ENCODE data around the gene TBCK. TPM values are rescaled to one million over a fixed set of nuclear protein-coding genes. Genes with fewer than 3 reads are reported as not detected.

The TBCK gene
- total and polyA plus RNA-seq, 4 experiments from 2014 or later: 23.7 to 62.3 (median 43.1) TPM

GRCh38 chr4:106269711-106270110, 46.3 kb downstream of the TBCK start:
- peaks cover 0 to 9% (median 3%) of the 10 kb centered on the region in 4 donors for H3K4me1 Mint-ChIP-seq
- DNase-seq: no peak
- H3K4me3 Mint-ChIP-seq: no peak overlapping the region
- intact Hi-C loops (cut with micrococcal nuclease): loop anchor here (10.0 kb wide), 1 partner anchor 915 kb away; no protein-coding TSS in a partner anchor
- Histone ChIP-seq H3K4me1 (ENCODE audit: insufficient read depth, low read length) (no peaks in the 10 kb centered on the region), H3K27me3 (ENCODE audit: insufficient read depth, low read length) (no peaks in the 10 kb centered on the region), H3K27ac (ENCODE audit: low read depth, low read length) (no peak overlapping the region), H3K4me3 (ENCODE audit: low read length in 2 of 2) (no peak overlapping the region), H3K9me3 (ENCODE audit: control insufficient read depth in 1 of 2, low read length in 2 of 2) (no peaks in the 10 kb centered on the region), H3K36me3 (ENCODE audit: insufficient read depth, low read length) (no peaks in the 10 kb centered on the region)
- CTCF ChIA-PET (ENCODE audit: partially characterized antibody): no interaction called here
- POLR2A ChIA-PET (ENCODE audit: partially characterized antibody): no interaction called here
- no peaks in the 10 kb centered on the region for H3K27me3 Mint-ChIP-seq
- H3K27ac Mint-ChIP-seq: no peak overlapping the region
- peaks cover 10 to 14% of the 10 kb centered on the region in 2 donors for H3K36me3 Mint-ChIP-seq
- no peaks in the 10 kb centered on the region for H3K9me3 Mint-ChIP-seq

GRCh38 chr4:106268786-106269185, 47.2 kb downstream of the TBCK start:
- Mint-ChIP-seq H3K27ac (no peak overlapping the region), H3K4me3 (no peak overlapping the region), H3K27me3 (no peaks in the 10 kb centered on the region), H3K36me3 (peaks cover 5 to 7% of the 10 kb centered on the region in 2 donors), H3K9me3 (no peaks in the 10 kb centered on the region), H3K4me1 (peaks cover 0 to 6% (median 2%) of the 10 kb centered on the region in 4 donors)
- H3K27ac ChIP-seq (ENCODE audit: low read depth, low read length): no peak overlapping the region
- no peaks in the 10 kb centered on the region for H3K4me1 ChIP-seq (ENCODE audit: insufficient read depth, low read length)
- H3K9me3 ChIP-seq (ENCODE audit: control insufficient read depth in 1 of 2, low read length in 2 of 2): no peaks in the 10 kb centered on the region
- H3K27me3 ChIP-seq (ENCODE audit: insufficient read depth, low read length): no peaks in the 10 kb centered on the region
- no peaks in the 10 kb centered on the region for H3K36me3 ChIP-seq (ENCODE audit: insufficient read depth, low read length)
- intact Hi-C loops (cut with micrococcal nuclease): loop anchor here (10.0 kb wide), 1 partner anchor 916 kb away; no protein-coding TSS in a partner anchor
- DNase-seq: no peak
- ChIA-PET CTCF (ENCODE audit: partially characterized antibody) (no interaction called here), POLR2A (ENCODE audit: partially characterized antibody) (no interaction called here)
- no peak overlapping the region for H3K4me3 ChIP-seq (ENCODE audit: low read length in 2 of 2)

GRCh38 chr4:106266201-106266600, 49.8 kb downstream of the TBCK start:
- H3K4me3 Mint-ChIP-seq: no peak overlapping the region
- Histone ChIP-seq H3K4me1 (ENCODE audit: insufficient read depth, low read length) (no peaks in the 10 kb centered on the region), H3K27me3 (ENCODE audit: insufficient read depth, low read length) (no peaks in the 10 kb centered on the region), H3K4me3 (ENCODE audit: low read length in 2 of 2) (no peak overlapping the region), H3K27ac (ENCODE audit: low read depth, low read length) (no peak overlapping the region), H3K9me3 (ENCODE audit: control insufficient read depth in 1 of 2, low read length in 2 of 2) (no peaks in the 10 kb centered on the region), H3K36me3 (ENCODE audit: insufficient read depth, low read length) (no peaks in the 10 kb centered on the region)
- peaks cover 0 to 9% (median 2%) of the 10 kb centered on the region in 4 donors for H3K4me1 Mint-ChIP-seq
- ChIA-PET POLR2A (ENCODE audit: partially characterized antibody) (no interaction called here), CTCF (ENCODE audit: partially characterized antibody) (interaction anchor here (0.6 to 2.0 kb wide), 4 partner anchors 9 to 1473 kb away, joined by 3 to 5 read pairs (median 3); no protein-coding TSS in a partner anchor)
- peaks cover 0 to 5% of the 10 kb centered on the region in 2 donors for H3K36me3 Mint-ChIP-seq
- H3K27me3 Mint-ChIP-seq: no peaks in the 10 kb centered on the region
- peak in 1 of 5 donors; percentile 0 for DNase-seq
- intact Hi-C loops (cut with micrococcal nuclease): loop anchor here (2.0 to 10.0 kb wide), 2 partner anchors 919 to 1471 kb away; no protein-coding TSS in a partner anchor
- H3K27ac Mint-ChIP-seq: peak overlapping the region in 2 of 7 donors; percentile 29 to 37
- H3K9me3 Mint-ChIP-seq: no peaks in the 10 kb centered on the region

- DNase-seq: no peak
- ChIA-PET POLR2A (ENCODE audit: partially characterized antibody) (no interaction called here), CTCF (ENCODE audit: partially characterized antibody) (no interaction called here)
- Histone ChIP-seq H3K4me3 (ENCODE audit: low read length in 2 of 2) (no peak overlapping the region), H3K27me3 (ENCODE audit: insufficient read depth, low read length) (no peaks in the 10 kb centered on the region), H3K36me3 (ENCODE audit: insufficient read depth, low read length) (no peaks in the 10 kb centered on the region), H3K27ac (ENCODE audit: low read depth, low read length) (no peak overlapping the region), H3K4me1 (ENCODE audit: insufficient read depth, low read length) (no peaks in the 10 kb centered on the region), H3K9me3 (ENCODE audit: control insufficient read depth in 1 of 2, low read length in 2 of 2) (no peaks in the 10 kb centered on the region)
- Mint-ChIP-seq H3K27me3 (no peaks in the 10 kb centered on the region), H3K4me3 (no peak overlapping the region), H3K4me1 (peaks cover 0 to 8% (median 2%) of the 10 kb centered on the region in 4 donors), H3K9me3 (no peaks in the 10 kb centered on the region), H3K36me3 (peaks cover 0 to 5% of the 10 kb centered on the region in 2 donors), H3K27ac (peak overlapping the region in 3 of 7 donors; percentile 2 to 48 (median 40))
- intact Hi-C loops (cut with micrococcal nuclease): loop anchor here (10.0 kb wide), 1 partner anchor 920 kb away; no protein-coding TSS in a partner anchor
These were observed 51.7 kb downstream of the TBCK start for GRCh38 chr4:106264331-106264728.

GRCh38 chr4:106263594-106264330, 52.2 kb downstream of the TBCK start:
- intact Hi-C loops (cut with micrococcal nuclease): loop anchor here (10.0 kb wide), 1 partner anchor 921 kb away; no protein-coding TSS in a partner anchor
- ChIA-PET POLR2A (ENCODE audit: partially characterized antibody) (no interaction called here), CTCF (ENCODE audit: partially characterized antibody) (no interaction called here)
- Histone ChIP-seq H3K27me3 (ENCODE audit: insufficient read depth, low read length) (no peaks in the 10 kb centered on the region), H3K36me3 (ENCODE audit: insufficient read depth, low read length) (no peaks in the 10 kb centered on the region), H3K27ac (ENCODE audit: low read depth, low read length) (no peak overlapping the region), H3K9me3 (ENCODE audit: control insufficient read depth in 1 of 2, low read length in 2 of 2) (no peaks in the 10 kb centered on the region), H3K4me1 (ENCODE audit: insufficient read depth, low read length) (no peaks in the 10 kb centered on the region), H3K4me3 (ENCODE audit: low read length in 2 of 2) (no peak overlapping the region)
- no peak overlapping the region for H3K4me3 Mint-ChIP-seq
- no peaks in the 10 kb centered on the region for H3K9me3 Mint-ChIP-seq
- DNase-seq: no peak
- H3K36me3 Mint-ChIP-seq: peaks cover 0 to 5% of the 10 kb centered on the region in 2 donors
- H3K27me3 Mint-ChIP-seq: no peaks in the 10 kb centered on the region
- peak overlapping the region in 3 of 7 donors; percentile 2 to 48 (median 40) for H3K27ac Mint-ChIP-seq
- peaks cover 0 to 8% (median 2%) of the 10 kb centered on the region in 4 donors for H3K4me1 Mint-ChIP-seq

- H3K27me3 ChIP-seq (ENCODE audit: insufficient read depth, low read length): no peaks in the 10 kb centered on the region
- H3K27ac ChIP-seq (ENCODE audit: low read depth, low read length): no peak overlapping the region
- no peak for DNase-seq
- no peak overlapping the region for H3K4me3 Mint-ChIP-seq
- no peaks in the 10 kb centered on the region for H3K36me3 ChIP-seq (ENCODE audit: insufficient read depth, low read length)
- CTCF ChIA-PET (ENCODE audit: partially characterized antibody): no interaction called here
- H3K4me1 ChIP-seq (ENCODE audit: insufficient read depth, low read length): no peaks in the 10 kb centered on the region
- intact Hi-C loops (cut with micrococcal nuclease): loop anchor here (10.0 kb wide), 1 partner anchor 923 kb away; no protein-coding TSS in a partner anchor
- no peaks in the 10 kb centered on the region for H3K27me3 Mint-ChIP-seq
- POLR2A ChIA-PET (ENCODE audit: partially characterized antibody): no interaction called here
- H3K9me3 ChIP-seq (ENCODE audit: control insufficient read depth in 1 of 2, low read length in 2 of 2): no peaks in the 10 kb centered on the region
- H3K4me1 Mint-ChIP-seq: peaks cover 0 to 3% (median 0%) of the 10 kb centered on the region in 4 donors
- peaks cover 6 to 8% of the 10 kb centered on the region in 2 donors for H3K36me3 Mint-ChIP-seq
- H3K27ac Mint-ChIP-seq: no peak overlapping the region
- H3K9me3 Mint-ChIP-seq: no peaks in the 10 kb centered on the region
- H3K4me3 ChIP-seq (ENCODE audit: low read length in 2 of 2): no peak overlapping the region
These were observed 54.0 kb downstream of the TBCK start for GRCh38 chr4:106261980-106262379.

DNA sequence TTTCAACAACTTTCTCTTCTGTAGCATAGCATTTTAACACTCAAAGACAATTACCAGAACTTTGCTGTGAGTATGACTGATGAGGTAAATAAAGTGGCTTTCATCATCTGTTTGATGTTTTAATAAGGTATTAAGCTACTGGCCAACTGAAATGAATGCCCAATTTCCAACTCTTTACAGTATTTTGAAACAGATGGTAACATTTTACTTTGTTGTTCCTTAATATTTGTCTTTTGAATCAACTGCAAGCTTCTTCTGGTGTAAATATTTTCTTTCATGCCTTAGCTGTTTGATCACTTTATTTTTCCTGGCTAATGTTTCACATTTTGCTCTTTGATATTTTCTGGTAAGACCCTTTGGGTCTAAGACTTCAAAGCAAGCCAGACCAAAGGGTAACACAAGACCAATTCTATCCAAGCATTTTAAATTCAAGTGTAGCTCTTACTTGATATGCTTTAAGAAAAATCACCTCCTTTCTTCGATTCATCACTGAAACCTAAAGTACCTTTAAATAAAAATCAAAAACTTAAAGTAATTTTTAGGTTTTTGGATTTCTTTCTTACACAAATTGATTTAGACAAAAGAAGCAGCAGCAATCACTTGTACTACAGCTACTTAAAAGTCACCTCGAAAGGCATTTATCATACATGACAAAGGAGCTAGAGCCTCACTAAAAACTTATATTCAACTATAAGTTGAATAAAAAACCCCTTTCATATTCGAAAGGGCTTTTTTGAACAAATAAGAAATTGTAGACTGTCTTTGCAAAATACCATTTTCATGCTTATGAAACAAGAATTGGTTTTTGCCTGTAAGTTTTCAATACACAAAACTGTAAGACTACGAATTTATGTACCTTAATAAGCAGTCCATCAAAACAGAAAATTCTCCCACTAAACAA, 57.6 kb downstream of the TBCK start:
- Mint-ChIP-seq H3K9me3 (no peaks in the 10 kb centered on the region), H3K4me1 (peaks cover 0 to 3% (median 0%) of the 10 kb centered on the region in 4 donors), H3K36me3 (peaks cover 13 to 24% of the 10 kb centered on the region in 2 donors), H3K27ac (no peak overlapping the region), H3K4me3 (no peak overlapping the region), H3K27me3 (no peaks in the 10 kb centered on the region)
- POLR2A ChIA-PET (ENCODE audit: partially characterized antibody): no interaction called here
- H3K4me1 ChIP-seq (ENCODE audit: insufficient read depth, low read length): no peaks in the 10 kb centered on the region
- CTCF ChIA-PET (ENCODE audit: partially characterized antibody): no interaction called here
- no peaks in the 10 kb centered on the region for H3K9me3 ChIP-seq (ENCODE audit: control insufficient read depth in 1 of 2, low read length in 2 of 2)
- no peak overlapping the region for H3K27ac ChIP-seq (ENCODE audit: low read depth, low read length)
- no peaks in the 10 kb centered on the region for H3K27me3 ChIP-seq (ENCODE audit: insufficient read depth, low read length)
- no peak for DNase-seq
- H3K4me3 ChIP-seq (ENCODE audit: low read length in 2 of 2): no peak overlapping the region
- H3K36me3 ChIP-seq (ENCODE audit: insufficient read depth, low read length): no peaks in the 10 kb centered on the region
- intact Hi-C loops (cut with micrococcal nuclease): no loop called here
